T-helper 9 cell (primary cell): ENCODE measurements around the gene KIF1B.

Source experiments
- DNase-seq: peaks from one replicate; pipeline ENCODE4 v3.0.0-alpha.2; 2020

Gene KIF1B

DNA sequence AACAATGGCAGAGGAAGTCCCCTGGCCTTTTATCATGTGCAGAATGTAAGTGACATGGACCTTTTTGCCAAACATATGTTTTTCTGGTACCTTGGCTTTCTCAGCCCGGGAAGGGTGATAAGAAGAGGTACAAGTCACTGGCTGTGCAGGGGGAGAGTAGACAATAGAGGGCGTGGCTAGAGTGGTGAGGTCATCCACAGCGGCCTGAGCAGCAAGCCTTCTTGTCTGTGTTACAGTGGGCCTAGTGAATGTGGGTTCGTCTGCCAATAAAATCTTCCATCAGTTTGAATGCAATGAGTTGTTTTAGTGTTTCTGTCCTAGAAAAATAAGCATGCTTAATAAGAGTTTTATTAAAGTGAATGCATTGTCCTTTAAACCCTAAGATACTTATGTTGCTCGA lies 129.4 kb downstream of the KIF1B start:
- no peak for DNase-seq

DNA sequence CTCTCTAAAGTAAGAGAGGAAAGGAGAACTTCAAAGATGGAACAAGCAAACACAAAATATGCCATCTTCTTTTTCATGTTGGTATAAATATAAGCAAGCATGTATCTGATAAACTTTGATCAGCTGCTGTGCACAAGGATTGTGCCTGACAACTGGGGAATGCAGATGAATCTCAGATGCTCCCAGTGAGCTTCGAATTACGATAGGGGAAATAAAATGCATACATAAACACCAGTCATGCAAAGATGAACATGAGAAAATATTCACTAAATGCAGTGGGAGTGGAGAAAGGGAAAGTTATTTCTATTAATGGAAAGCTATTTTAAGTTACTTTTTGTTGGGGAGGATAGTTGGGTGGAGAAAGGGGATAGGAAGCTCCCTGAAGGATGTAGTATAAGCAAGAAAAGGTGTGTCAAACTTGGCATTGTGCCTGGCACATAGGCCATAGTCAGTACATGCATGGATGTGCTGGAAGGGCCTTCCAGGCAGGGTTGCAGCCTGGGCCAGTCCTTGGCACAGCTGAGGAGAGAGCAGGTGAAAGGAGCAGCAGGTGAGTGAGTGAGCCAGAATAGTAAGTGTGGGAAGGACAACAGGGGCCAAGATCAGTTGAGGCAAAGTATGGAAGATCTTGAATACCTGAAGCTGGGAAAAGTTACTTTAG lies 130.7 kb downstream of the KIF1B start:
- no peak for DNase-seq

DNA sequence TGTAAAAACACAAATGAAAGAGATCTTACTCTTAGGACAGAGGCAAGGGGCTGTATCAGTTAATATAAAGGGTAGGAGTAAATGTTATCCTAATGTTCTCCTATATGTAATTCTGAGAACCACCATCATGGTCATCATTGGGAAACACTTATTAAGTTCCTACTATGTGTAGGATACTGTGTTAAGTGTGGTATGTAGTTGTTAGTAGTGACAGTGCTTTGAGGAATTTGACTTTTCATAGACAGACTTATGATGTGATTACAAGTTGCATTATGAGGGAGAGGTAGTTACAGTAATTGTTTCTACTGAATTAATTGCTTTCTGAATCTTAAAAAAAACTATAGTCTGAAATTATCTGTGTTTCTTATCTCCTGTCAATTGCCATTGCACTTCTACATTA lies 136.7 kb downstream of the KIF1B start:
- DNase-seq: no peak

DNA sequence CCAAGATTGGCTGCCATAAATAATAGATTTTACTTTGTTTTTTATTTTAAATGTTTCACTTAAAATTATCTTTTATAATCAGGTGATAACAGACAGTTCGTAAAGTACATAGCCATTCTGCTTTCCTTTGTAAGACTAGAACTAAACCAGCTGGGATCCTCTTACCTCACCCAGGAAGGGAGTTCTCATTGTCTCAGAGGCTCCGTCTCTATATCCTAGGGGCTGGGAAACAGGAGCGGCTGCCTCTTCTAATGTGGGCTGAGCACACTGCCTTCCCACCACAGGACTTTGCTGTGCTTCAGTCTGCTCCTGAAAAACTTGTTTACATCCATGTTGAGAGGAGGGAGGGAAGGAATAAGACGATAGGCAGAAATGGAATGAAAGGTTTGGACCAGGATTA lies 142.9 kb downstream of the KIF1B start:
- no peak for DNase-seq

DNA sequence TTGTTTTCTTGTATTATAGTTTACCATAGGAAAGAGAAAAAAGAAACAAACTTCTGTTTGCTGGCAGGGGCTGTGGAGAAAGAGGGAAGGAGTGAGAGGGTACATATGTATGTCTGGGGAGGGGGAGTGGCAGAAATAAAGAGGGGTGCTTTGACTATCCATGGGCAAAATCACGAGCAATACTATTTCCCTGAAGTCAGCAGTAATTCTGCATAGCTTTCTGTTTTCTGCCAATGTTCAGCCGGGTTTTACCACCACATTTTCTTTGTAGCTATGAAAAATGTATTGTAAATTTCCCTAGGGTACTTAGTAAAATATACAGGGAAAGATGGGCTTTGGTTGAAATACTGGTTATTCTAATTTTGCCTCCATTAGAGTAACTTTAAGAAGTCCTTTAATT lies 143.3 kb downstream of the KIF1B start:
- no peak for DNase-seq

DNA sequence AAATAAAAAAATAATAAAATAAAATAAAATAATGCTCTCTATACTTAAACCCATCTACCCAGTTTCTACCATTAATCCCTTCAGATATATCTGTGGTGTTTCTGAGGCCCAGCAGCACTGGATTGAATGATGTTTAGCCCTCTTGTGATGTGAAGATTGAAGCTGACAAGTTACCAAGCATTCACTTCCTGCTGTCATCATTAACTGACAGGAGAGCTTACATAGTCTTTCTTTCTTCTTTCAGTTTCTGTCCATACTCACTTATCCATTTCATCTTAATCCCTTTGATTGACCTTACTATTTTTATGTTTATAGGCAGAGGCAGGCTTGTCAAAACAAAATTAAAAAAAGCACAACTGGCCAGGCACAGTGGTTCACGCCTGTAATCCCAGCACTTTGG lies 149.7 kb downstream of the KIF1B start:
- no peak for DNase-seq

DNA sequence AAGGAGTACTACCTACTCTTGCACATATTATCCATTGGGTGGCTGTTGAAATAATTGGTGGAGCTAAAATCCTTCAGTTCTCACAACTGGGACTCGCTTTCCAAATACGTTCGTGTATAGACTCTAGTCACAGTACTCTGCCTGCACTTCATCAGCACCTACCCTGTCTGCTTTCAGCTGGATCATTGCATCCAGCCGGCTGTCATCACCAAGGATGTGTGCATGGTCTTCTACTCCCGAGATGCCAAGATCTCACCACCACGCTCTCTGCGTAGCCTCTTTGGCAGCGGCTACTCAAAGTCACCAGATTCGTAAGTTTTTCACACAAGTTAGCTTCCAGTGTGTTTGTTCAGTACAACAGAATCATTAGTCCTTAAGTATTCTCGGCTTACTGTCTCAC lies 151.1 kb downstream of the KIF1B start:
- DNase-seq: no peak

DNA sequence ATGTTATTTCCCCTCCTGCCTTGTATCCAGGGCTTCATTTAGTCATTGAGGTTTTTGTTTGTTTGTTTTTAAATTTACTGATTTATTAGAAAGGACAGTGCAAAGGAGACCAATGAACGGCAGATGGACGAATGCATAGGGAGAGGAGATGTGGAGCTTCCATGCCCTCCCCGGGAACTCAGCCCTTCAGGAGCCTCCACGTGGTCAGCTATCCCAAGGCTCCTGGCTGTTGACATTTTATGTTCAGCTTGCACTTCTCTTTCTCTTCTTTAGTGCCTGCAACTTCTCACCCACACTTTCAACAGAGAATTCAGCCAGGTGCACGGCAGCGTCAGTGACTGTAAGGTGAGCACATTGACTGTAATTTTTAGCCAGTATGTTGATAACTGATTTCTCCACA lies 157.8 kb downstream of the KIF1B start:
- no peak for DNase-seq

DNA sequence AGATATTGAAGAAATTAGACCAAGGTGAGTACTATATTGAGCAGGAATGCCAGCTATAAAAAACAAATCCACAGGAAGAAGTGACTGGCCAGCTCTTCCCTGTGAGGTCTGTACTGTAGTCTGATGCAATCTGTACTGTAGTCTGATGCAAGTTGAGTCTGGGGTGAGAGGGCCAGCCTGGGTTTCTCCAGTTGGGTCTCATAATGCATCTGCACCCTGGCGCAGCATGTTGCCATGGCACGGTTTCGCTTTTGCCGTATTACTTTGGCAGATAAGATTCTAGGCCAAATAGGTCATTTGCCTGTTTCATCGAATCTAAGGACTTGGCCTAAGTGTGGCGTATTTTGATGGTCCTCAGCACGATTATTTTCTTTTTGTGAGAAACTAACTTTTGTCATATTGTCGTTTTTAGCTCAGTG lies 164.1 kb downstream of the KIF1B start:
- DNase-seq: no peak

DNA sequence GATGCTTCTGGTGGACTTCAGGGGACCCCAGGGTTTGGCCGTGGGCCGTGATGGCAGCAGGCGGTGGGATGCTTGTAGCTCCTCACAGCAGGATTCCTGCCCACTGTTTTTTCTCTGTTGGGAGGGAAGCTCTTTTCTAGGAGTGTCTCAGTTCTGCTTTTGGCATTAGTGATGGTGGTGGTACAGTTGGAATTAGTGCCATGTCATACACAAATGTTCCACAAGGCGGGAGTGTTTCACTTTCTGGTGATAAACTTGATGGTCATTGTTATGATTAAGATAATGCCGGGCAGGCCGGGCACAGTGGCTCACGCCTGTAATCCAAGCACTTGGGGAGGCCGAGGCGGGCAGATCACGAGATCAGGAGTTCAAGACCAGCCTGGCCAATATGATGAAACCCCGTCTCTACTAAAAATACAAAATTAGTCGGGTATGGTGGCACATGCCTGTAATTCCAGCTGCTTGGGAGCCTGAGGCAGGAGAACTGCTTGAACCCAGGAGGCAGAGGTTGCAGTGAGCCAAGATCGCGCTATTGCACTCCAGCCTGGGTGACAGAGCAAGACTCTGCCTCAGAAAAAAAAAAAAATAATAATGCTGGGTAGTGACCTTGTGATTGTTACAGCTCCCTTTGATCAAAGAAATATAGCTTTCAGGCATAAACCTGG lies 167.1 kb downstream of the KIF1B start:
- DNase-seq: peak; percentile 4

DNA sequence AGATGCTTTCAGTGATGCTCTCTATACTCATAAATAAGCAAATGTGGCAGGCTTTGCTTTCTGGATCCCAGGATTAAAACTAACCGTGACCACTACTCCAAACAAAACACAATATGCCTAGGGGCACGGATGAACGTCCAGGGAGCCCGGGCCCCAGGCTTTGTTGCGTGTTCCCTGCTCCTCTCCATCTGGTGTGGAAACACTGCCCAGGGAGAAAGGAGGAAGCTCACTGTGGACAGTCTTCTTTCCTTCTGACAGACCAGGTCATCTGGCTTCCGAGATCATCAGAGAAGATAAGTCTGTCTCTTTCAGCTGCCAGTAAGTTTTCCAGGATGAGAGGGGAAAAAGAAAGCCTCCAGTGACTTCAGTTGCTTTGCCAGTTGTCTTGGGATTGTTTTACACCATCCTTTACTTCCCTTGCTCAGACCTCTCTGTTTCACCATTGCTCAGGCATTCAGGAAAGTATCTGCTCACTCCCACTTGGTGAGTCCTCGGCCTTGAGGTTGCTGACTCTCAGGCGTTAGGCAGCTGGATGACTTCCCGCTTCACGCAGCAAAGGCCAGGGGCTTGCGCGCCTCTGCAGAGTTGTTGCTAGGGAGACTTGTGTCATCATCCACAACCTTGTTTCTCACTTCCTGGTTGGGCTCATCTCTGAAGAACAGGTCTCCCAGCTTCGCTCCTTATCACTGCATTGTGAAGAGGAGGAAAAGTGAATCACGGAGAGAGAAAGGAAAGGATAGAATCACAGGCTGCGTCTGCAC lies 167.9 kb downstream of the KIF1B start:
- DNase-seq: no peak

DNA sequence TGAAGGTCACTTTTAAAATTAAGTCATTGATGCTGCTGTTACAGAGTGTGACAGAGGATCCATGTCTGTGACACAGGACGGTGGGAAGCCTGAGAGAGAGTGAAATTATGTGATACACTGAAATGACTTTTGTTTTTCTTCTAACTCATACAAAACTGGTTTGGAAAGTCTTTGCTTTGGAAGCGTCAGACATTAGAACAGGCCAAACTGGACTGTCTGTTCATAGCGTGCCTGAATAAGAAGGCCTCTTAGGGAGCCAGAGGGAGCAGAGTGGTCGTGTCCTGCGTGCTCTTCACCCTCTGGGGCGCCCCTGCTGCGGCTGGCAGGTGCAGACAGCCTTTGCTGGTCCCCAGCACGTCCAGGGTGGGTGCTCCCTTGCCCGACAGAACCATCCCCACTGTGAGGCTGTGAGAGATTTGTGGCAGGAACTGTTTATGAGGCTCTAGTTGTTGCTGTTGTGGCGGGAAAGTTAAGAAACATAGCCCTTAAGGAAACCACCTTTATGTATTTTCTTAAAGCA lies 168.8 kb downstream of the KIF1B start:
- DNase-seq: no peak

DNA sequence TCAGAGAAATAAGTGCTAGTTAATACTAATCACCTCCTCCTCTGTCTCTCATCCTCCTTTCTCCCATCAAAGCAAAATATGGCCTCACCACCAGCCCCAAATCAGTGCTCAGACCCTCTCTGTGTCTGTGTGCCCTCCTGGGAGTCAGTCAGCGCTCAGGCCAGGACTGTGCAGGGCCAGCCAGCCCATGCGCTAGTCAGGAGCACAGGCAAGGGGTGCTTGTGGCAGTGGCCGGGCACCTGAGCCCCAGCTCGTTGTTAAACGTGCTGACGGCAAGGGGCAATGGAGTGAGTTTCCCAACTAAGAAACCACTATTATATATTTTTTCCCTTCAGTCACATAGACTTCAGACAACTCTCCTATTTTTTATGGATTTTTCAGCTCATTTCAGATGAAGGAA lies 169.3 kb downstream of the KIF1B start:
- DNase-seq: no peak

DNA sequence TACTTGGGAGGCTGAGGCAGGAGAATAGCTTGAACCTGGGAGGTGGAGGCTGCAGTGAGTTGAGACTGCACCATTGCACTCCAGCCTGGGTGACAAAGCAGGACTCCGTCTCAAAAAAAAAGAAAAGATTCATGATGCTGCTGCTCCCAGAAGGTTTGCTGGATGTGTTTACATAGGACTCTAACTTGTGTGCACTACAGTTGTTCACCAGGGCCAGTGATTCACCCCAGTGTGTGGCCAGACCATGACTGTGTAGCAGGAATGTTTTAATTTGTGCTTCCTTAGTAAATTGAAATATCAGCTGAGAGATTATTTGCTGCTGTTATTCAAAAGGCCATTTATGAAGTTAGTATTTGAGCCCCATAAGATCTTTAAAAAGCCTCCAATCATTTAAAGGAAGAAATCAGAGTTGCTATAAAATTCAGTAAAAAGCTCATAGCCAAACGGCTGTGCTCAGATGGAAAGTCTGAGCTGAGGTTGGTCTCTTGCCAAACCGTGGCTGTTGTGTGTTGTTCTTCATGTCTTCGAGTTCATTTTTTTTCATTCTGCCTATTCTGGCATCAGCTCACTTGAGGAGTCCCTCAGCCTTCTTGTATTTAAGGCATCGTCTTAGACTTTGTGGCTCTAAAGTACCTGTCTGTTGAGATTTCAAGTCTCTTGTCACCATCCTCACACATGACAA lies 170.4 kb downstream of the KIF1B start:
- DNase-seq: no peak

DNA sequence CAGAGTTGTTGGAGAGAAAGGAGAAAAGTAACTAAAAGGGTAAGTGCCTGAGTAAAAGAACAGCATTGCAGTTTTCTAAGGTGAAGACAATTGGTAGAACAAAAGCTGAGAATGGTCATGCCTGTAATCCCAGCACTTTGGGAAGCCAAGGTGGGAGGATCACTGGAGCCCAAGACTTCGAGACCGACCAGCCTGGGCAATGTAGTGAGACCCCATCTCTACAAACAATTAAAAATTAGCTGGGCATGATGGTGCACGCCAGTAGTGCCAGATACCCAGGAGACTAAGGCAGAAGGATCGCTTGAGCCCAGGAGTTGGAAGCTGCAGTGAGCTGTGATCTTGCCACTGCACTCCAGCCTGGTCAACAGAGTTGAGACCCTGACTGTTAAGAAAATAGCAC lies 173.3 kb downstream of the KIF1B start:
- DNase-seq: no peak

DNA sequence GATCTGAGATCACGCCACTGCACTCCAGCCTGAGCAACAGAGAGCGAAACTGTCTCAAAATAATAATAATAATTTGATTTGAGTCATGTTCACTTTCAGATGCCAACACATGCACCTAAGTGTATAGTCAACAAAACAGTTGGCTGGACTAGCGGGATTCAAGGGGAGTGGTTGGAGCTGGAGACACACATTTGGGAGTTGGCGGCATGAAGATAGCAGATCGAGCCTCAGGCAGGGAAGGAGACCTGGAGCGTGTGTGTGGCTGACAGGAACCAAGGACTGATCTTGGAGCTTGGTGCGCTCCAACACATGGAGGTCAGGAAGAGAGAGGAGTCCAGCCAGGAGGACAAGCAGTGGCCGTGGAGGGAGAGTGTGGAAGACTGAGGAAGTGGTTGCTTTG lies 173.8 kb downstream of the KIF1B start:
- DNase-seq: no peak

DNA sequence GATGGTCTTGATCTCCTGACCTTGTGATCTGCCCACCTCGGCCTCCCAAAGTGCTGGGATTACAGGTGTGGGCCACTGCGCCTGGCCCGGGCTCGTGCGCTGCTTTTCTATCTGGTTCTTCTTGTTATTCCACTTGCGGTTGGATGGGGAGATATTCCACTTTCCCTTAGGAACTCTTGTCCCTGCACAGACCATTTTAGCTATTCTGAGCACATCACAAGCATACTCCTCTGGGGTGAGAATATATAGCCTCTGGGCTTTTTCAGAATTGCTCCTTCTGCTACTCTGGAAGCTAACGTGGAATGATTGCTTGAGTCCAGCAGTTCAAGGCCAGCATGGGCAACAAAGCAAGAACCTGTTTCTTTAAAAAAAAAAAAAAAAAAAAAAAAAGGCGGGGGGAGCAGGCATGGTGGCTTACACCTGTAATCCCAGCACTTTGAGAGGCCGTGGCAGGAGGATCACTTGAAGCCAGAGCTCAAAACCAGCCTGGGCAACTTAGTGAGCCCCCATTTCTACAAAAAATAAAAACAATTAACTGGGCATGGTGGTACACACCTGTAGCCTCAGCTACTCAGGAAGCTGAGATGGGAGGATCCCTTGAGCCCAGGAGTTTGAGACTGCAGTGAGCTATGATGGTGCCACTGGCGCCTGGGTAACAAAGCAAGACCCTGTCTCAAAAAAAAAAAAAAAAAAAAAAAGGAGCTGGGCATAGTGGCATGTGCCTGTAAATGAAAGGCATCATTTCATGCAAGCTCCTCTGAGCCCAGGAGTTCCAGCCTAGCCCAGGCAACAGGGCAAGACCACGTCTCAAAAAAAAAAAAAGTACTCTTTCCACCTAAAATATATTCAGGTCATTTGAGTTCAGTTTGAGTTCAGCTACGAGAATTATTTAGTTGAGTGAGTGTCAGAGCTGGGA lies 176.6 kb downstream of the KIF1B start:
- DNase-seq: no peak

DNA sequence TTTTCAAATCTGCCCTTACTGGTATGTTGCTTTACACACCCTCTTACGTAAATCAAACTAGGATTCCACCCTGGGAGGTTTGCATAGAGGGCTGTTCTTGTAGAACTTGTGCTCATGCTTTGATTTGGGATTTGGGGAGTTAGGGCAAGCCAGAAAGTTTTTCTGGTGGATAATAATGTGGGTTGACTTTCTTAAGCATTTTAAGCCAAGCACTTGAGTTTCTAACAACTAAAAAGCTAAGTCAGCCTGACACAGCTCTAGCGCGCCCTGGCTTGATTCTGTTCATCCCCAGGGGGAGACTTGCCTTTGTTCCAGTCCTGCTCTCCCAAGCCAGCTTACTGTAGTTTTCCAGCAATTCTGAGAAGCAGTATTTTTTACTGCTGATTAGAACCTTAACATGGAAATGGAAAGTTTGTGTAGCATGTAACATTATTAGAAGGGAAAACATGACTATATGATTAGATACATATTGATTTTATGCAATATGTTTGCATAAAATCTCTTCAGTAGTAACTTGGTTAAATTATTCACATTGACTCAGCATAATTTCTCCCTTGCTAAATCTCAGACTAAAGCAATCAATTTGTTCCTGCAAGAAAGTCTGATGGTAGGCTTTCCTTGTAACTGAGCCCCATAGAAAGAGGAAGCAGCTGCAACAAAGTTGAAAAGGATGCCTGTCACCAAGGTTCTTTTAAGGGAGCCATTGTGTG lies 177.5 kb downstream of the KIF1B start:
- DNase-seq: no peak

DNA sequence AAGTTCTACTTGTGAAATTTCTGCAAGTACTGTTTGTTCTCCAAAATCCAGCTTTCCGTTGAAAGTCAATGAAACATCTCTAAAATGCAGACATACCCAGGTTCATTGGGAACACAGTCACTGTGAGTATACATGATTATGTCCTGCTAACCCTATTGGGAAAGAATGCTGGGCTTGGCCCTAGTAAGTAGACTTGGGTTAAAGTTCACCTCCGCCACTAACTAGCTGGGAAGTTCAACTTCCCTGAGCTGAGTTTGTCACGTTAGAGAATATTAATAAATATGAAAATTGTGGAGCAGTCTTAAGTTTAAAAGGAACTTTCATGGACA lies 178.0 kb downstream of the KIF1B start:
- no peak for DNase-seq

DNA sequence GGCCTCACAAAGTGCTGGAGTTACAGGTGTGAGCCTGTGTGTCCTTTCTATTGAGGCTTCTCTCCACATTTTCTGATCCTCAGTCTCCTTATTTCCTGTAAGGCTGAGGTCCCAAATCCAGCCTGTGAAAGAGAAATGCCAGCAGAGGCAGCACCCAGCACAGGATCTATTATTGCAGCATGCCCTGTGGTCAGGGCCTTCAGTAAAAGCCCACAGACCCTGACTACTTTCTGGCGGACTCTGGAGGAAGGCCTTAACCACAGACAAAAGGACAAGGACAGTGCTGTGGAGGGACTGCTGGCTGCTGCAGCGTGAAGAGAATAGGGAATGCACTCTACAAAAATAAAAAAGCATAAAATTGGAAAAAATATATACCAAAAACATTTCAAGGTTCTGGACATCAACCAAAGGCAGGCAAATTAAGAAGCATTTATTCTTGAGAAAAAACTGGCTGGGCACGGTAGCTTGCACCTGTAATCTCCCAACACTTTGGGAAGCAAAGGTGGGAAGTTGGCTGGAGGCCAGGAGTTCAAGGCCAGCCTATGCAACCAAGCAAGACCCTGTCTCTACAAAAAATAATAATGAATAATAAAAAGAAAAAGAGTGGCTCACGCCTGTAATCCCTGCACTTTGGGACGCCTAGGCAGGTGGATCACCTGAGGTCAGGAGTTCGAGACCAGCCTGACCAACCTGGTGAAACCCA lies 179.1 kb downstream of the KIF1B start:
- DNase-seq: no peak

DNA sequence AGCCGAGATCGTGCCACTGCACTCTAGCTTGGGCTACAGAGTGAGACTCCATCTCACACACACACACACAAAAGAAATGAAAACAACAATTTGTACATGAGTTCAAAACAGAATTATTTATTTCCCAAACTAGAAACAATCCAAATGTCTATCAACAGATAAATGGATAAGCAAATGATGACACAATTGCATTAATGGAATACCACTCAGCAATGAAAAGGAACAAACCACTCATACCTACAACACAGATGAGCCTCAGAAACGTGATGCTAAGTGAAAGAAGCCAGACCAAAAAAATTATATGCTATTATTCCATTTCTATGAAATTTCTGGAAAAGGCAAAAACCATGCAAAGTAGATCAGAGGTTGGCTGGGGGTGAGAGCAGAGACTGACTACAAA lies 186.5 kb downstream of the KIF1B start:
- DNase-seq: no peak
